Measurements from ENCODE around the gene AHCTF1. TPM values are rescaled to one million over a fixed set of nuclear protein-coding genes. Genes with fewer than 3 reads are reported as not detected.

Gene AHCTF1
- polyA plus RNA-seq, 1 experiment, result 18.1 TPM

DNA sequence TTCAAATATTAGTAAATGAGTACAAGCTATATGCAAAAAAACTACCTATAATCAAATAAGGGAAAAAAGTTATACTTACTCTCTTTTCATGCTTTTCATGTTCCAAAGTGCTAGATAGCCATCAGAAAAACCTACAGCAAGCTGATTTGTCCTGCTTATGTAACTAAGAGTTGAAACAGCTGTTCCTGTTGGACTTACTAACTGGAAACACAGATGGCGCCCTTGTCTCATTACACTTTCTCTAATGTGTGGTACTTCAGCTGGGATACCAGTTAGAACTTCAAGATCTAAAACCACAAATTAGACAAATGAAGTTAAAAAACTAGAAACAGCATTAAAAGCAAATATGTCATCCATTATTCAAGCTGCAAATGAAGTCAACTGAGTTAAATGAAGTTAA lies 24.3 kb downstream of the AHCTF1 start:
- ChIA-PET CTCF (interaction anchor here (0.7 to 4.6 kb wide), 13 partner anchors 9 to 465 kb away, joined by 3 to 39 read pairs (median 6); partner anchors contain the start of gene ZNF670), POLR2A (no interaction called here)
- no peak overlapping the region for H3K27ac ChIP-seq (ENCODE audit: low read depth, low read length)
- TF ChIP-seq, protein P1, sequence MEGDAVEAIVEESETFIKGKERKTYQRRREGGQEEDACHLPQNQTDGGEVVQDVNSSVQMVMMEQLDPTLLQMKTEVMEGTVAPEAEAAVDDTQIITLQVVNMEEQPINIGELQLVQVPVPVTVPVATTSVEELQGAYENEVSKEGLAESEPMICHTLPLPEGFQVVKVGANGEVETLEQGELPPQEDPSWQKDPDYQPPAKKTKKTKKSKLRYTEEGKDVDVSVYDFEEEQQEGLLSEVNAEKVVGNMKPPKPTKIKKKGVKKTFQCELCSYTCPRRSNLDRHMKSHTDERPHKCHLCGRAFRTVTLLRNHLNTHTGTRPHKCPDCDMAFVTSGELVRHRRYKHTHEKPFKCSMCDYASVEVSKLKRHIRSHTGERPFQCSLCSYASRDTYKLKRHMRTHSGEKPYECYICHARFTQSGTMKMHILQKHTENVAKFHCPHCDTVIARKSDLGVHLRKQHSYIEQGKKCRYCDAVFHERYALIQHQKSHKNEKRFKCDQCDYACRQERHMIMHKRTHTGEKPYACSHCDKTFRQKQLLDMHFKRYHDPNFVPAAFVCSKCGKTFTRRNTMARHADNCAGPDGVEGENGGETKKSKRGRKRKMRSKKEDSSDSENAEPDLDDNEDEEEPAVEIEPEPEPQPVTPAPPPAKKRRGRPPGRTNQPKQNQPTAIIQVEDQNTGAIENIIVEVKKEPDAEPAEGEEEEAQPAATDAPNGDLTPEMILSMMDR (IDR thresholded peaks at IDR 0.05; ENCODE audit: low read depth, low read length), result peak; percentile 53
- peak; percentile 34 for DNase-seq (ENCODE audit: low read depth, low spot score)
- H3K9me3 ChIP-seq (ENCODE audit: control insufficient read depth, insufficient read depth, low read length), result no peaks in the 10 kb centered on the region
- H3K27me3 ChIP-seq (ENCODE audit: control insufficient read depth, insufficient read depth, low read length), result no peaks in the 10 kb centered on the region
- no peak overlapping the region for H3K4me3 ChIP-seq (ENCODE audit: low read depth, low read length)

DNA sequence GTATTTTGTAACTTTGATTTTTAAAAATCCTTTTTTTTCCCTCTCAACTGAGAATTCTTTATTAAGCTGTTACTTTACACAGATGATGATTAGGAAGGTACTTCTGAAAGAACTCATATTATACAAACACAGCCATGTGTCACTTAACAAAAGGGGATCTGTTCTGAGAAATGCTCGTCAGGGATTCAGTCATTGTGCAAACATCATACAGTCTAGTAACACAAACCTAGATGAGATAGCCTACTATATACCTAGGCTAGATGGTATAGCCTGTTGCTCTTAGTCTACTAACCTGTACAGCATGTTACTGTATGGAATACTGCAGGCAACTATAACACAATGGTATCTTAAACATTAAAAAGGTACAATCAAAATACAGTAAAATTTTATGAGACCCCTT lies 24.9 kb downstream of the AHCTF1 start:
- no peak for DNase-seq (ENCODE audit: low read depth, low spot score)
- POLR2A ChIA-PET, result no interaction called here
- no peaks in the 10 kb centered on the region for H3K9me3 ChIP-seq (ENCODE audit: control insufficient read depth, insufficient read depth, low read length)
- CTCF ChIA-PET, result interaction anchor here (0.8 to 4.6 kb wide), 11 partner anchors 9 to 466 kb away, joined by 3 to 39 read pairs (median 6); partner anchors contain the start of gene ZNF670
- H3K4me3 ChIP-seq (ENCODE audit: low read depth, low read length), result no peak overlapping the region
- no peaks in the 10 kb centered on the region for H3K27me3 ChIP-seq (ENCODE audit: control insufficient read depth, insufficient read depth, low read length)
- H3K27ac ChIP-seq (ENCODE audit: low read depth, low read length), result no peak overlapping the region
- TF ChIP-seq, protein P1 (IDR thresholded peaks at IDR 0.05; ENCODE audit: low read depth, low read length), result no peak

DNA sequence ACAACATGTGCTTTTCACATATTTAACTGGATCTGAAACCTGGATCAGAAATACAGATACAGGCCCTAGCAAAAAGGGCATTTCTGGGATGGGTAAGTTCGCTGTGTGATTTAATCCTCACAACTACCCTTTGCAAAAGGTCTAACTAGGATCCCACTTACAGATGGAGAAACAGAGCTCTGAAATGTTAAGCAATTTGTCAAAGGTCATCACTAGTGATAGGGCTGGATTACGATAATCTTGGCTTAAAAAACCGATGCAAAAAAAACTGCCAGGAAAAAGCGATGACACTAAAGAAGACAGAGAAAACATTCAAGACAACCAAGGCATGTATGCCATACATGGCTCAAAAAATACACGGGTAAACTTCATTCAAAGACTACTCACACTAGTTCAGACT lies 29.9 kb downstream of the AHCTF1 start:
- ChIA-PET POLR2A (no interaction called here), CTCF (no interaction called here)
- H3K27me3 ChIP-seq (ENCODE audit: control insufficient read depth, insufficient read depth, low read length), result no peaks in the 10 kb centered on the region
- no peak for DNase-seq (ENCODE audit: low read depth, low spot score)
- no peak overlapping the region for H3K4me3 ChIP-seq (ENCODE audit: low read depth, low read length)
- no peaks in the 10 kb centered on the region for H3K9me3 ChIP-seq (ENCODE audit: control insufficient read depth, insufficient read depth, low read length)
- TF ChIP-seq, protein P1 (IDR thresholded peaks at IDR 0.05; ENCODE audit: low read depth, low read length), result no peak
- H3K27ac ChIP-seq (ENCODE audit: low read depth, low read length), result no peak overlapping the region

DNA sequence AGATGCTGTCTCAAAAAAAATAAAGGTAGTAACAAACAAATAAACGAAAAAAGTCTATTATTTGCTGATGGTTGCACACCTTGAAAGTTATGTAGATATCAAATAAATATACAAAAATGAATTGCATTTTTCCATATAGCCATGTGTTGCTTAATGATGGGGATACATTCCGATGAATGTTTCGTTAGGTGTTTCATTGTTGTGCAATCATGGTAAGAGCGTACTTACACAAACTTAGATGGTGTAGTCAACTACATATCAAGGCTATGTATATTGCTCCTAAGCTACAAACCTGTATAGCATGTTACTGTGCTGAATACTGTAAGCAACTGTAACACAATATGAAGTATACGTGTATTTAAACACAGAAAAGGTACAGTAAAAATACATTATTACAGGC lies 34.4 kb downstream of the AHCTF1 start:
- CTCF ChIA-PET, result interaction anchor here (1.6 kb wide), 1 partner anchor 10 kb away, joined by 6 read pairs; no protein-coding TSS in a partner anchor
- TF ChIP-seq, protein P1 (IDR thresholded peaks at IDR 0.05; ENCODE audit: low read depth, low read length), result no peak
- no peak for DNase-seq (ENCODE audit: low read depth, low spot score)
- POLR2A ChIA-PET, result no interaction called here
- H3K9me3 ChIP-seq (ENCODE audit: control insufficient read depth, insufficient read depth, low read length), result no peaks in the 10 kb centered on the region
- H3K27ac ChIP-seq (ENCODE audit: low read depth, low read length), result no peak overlapping the region
- no peak overlapping the region for H3K4me3 ChIP-seq (ENCODE audit: low read depth, low read length)
- no peaks in the 10 kb centered on the region for H3K27me3 ChIP-seq (ENCODE audit: control insufficient read depth, insufficient read depth, low read length)

DNA sequence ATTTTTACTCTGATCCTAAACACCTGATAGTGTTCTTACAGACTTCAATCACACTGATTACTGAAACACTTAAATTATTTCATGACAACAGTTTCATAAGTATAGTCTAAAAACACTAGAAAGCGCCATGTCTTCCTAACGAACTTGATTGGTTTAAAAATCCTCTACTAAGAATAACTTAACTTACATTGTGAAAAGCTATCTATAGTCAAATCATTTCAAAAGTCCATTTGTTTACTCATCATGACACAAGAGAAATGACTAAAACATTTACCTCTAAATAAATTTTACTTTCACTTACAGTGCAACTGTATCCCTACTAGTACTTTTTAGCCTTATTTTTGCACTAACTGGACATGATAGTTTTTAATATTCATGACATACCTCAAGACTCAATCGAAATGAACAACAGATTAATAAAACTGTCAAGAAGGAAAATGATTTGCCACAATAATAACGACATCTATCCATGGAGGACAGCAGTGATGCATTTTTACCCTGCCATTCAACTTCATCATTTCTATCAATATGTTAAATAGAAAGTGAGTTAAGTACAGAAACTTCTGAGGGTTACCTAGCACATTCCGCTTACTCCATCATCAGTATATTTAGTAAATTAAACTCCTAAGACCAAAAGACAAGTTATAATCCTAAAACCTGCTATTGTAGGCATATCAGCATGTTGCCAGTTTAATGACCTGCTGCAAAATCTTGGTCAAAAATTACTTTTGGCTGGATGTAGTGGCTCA lies 38.4 kb downstream of the AHCTF1 start:
- H3K4me3 ChIP-seq (ENCODE audit: low read depth, low read length), result no peak overlapping the region
- no peak for DNase-seq (ENCODE audit: low read depth, low spot score)
- no peak overlapping the region for H3K27ac ChIP-seq (ENCODE audit: low read depth, low read length)
- no peaks in the 10 kb centered on the region for H3K9me3 ChIP-seq (ENCODE audit: control insufficient read depth, insufficient read depth, low read length)
- ChIA-PET CTCF (no interaction called here), POLR2A (no interaction called here)
- TF ChIP-seq, protein P1 (IDR thresholded peaks at IDR 0.05; ENCODE audit: low read depth, low read length), result no peak
- H3K27me3 ChIP-seq (ENCODE audit: control insufficient read depth, insufficient read depth, low read length), result no peaks in the 10 kb centered on the region
